RWPE2 (cell line): ENCODE measurements around the gene DDX52.
"Not testable (repeated sequence)": the region's sequence is repeated elsewhere in the genome, so short reads cannot be mapped to it uniquely, and the experiment has no call there.

Experiments used
- ATAC-seq: fragments of 200-7000 bp; cut with Tn5 transposase; 3 replicates; pipeline ENCODE4 v1.9.1; 2021; ENCODE audit warnings: low read depth
- DNase-seq: peaks from one replicate; pipeline ENCODE4 v3.0.0-alpha.2; 2020; ENCODE audit warnings: low spot score
- H3K27ac ChIP-seq: fragments of 450-650 bp; 2 replicates; pipeline ENCODE4 v1.5.1; 2017; ENCODE audit warnings: mild to moderate bottlenecking; ENCODE audit not compliant: poor library complexity, severe bottlenecking
- H3K27me3 ChIP-seq: fragments of 250-450 bp; sonication (Bioruptor Pico); 2 replicates; pipeline ENCODE4 v1.5.1; 2021; ENCODE audit warnings: mild to moderate bottlenecking, moderate library complexity; ENCODE audit not compliant: insufficient read depth, poor library complexity, severe bottlenecking
- H3K36me3 ChIP-seq: fragments of 250-450 bp; sonication (Bioruptor Pico); 2 replicates; pipeline ENCODE4 v1.5.1; 2020; ENCODE audit warnings: low read depth, mild to moderate bottlenecking, moderate library complexity
- H3K4me1 ChIP-seq: fragments of 250-450 bp; sonication (Bioruptor Pico); 2 replicates; pipeline ENCODE4 v1.5.1; 2021; ENCODE audit warnings: mild to moderate bottlenecking, moderate library complexity; ENCODE audit not compliant: insufficient read depth, poor library complexity, severe bottlenecking
- H3K4me3 ChIP-seq: fragments of 250-450 bp; sonication (Bioruptor Pico); 2 replicates; pipeline ENCODE4 v1.5.1; 2021; ENCODE audit warnings: mild to moderate bottlenecking, moderate library complexity; ENCODE audit not compliant: severe bottlenecking
- H3K9me3 ChIP-seq: fragments of 250-450 bp; sonication (Bioruptor Pico); 2 replicates; pipeline ENCODE4 v1.5.1; 2021; ENCODE audit warnings: mild to moderate bottlenecking, moderate library complexity; ENCODE audit not compliant: severe bottlenecking
- TF ChIP-seq, protein P1 (sequence below): fragments of 450-650 bp; IDR thresholded peaks from one replicate; pipeline ENCODE4 v1.5.1; 2017; ENCODE audit warnings: mild to moderate bottlenecking, moderate library complexity; ENCODE audit not compliant: poor library complexity, severe bottlenecking

The DDX52 gene

DNA sequence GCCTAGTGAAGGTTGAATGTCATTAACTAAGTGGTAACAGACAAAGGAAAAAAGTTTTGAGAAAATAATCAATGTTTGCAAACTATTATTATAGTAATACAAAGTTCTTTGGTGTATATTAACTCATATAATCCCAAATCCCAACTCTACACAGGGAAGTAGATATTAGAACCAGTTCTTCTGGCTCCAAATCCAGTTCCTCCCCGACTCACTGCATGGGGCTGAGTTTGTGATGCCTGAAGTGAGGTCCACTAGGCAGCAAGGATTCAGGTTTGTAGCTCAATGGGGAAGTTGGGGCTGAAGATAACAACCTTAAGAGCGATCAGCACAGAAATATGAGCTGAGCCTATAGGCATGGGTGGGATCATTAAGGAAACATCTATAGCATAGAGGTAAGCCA lies 28.4 kb downstream of the DDX52 start:
- ATAC-seq (no peak), DNase-seq (no peak)
- Histone ChIP-seq H3K4me3 (no peak overlapping the region), H3K27ac (no peak overlapping the region), H3K27me3 (no peaks in the 10 kb centered on the region), H3K4me1 (no peaks in the 10 kb centered on the region), H3K36me3 (peaks cover 66% of the 10 kb centered on the region), H3K9me3 (no peaks in the 10 kb centered on the region)
- TF ChIP-seq, protein P1, sequence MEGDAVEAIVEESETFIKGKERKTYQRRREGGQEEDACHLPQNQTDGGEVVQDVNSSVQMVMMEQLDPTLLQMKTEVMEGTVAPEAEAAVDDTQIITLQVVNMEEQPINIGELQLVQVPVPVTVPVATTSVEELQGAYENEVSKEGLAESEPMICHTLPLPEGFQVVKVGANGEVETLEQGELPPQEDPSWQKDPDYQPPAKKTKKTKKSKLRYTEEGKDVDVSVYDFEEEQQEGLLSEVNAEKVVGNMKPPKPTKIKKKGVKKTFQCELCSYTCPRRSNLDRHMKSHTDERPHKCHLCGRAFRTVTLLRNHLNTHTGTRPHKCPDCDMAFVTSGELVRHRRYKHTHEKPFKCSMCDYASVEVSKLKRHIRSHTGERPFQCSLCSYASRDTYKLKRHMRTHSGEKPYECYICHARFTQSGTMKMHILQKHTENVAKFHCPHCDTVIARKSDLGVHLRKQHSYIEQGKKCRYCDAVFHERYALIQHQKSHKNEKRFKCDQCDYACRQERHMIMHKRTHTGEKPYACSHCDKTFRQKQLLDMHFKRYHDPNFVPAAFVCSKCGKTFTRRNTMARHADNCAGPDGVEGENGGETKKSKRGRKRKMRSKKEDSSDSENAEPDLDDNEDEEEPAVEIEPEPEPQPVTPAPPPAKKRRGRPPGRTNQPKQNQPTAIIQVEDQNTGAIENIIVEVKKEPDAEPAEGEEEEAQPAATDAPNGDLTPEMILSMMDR = no peak

DNA sequence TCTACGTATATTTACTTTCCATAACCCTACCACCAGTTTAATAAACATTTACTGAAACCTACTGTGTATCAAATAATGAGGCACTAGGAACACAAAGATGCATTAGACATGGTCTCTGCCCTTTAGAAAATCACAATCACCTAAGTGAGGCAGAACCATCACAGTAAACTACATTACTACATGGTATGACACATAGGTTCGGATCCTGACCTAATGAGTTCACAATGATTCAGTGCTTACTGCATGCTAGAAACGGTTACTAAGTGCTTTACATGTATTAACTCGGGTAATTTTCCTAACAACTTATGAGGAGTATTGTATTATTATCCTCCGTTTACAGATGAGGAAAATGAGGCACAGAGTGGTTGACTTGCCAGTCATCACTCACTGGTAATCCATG lies 28.9 kb downstream of the DDX52 start:
- DNase-seq = no peak
- Histone ChIP-seq H3K36me3 (peaks cover 61% of the 10 kb centered on the region), H3K27ac (no peak overlapping the region)

DNA sequence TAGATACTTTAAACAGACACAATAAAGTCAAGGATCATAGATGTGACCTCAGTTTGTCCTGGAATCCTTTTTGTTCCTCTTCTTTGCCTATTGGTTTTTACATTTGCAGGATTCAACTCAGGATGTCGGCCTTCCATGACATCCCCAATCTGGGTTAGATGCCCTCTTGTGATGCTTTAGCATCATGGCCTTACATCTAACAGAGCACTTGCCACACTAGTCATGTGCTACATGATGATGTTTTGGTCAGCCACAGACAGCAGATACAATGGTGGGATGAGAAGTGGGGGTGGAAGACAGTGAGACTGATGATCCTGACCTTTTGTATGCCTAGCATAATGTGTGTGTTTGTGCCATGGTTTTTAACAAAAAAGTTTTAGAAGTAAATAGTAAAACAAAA lies 32.3 kb downstream of the DDX52 start:
- no peaks in the 10 kb centered on the region for H3K4me1 ChIP-seq
- peaks cover 30% of the 10 kb centered on the region for H3K36me3 ChIP-seq
- TF ChIP-seq, protein P1 = no peak
- DNase-seq (no peak), ATAC-seq (no peak)
- no peaks in the 10 kb centered on the region for H3K27me3 ChIP-seq
- no peak overlapping the region for H3K27ac ChIP-seq
- H3K9me3 ChIP-seq = no peaks in the 10 kb centered on the region
- no peak overlapping the region for H3K4me3 ChIP-seq

More for the DNA sequence above, 28.9 kb downstream of the DDX52 start:
- Histone ChIP-seq H3K9me3 (no peaks in the 10 kb centered on the region), H3K4me1 (no peaks in the 10 kb centered on the region), H3K4me3 (no peak overlapping the region), H3K27me3 (no peaks in the 10 kb centered on the region)
- ATAC-seq = peak; percentile 81
- TF ChIP-seq, protein P1 = no peak

DNA sequence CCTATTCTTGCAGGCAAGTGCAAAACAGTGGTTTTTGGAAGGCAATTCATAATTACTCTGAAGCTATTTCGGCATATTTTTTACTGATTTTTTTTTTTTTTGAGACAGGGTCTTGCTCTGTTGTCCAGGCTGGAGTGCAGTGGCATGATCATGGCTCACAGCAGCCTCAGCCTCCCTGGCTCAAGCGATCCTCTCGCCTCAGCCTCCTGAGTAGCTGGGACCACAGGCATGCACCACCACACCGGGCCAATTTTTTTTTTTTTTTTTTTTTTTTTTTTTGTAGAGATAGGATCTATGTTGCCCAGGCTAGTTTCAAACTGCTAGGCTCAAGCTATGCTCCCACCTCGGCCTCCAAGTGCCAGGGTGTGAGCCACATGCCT lies 33.2 kb downstream of the DDX52 start:
- H3K36me3 ChIP-seq = peaks cover 26% of the 10 kb centered on the region
- not testable (repeated sequence) for H3K4me1 ChIP-seq, H3K27me3 ChIP-seq, ATAC-seq, DNase-seq, H3K9me3 ChIP-seq
- H3K27ac ChIP-seq = peak overlapping the region; percentile 33
- H3K4me3 ChIP-seq = peak overlapping the region; percentile 79

DNA sequence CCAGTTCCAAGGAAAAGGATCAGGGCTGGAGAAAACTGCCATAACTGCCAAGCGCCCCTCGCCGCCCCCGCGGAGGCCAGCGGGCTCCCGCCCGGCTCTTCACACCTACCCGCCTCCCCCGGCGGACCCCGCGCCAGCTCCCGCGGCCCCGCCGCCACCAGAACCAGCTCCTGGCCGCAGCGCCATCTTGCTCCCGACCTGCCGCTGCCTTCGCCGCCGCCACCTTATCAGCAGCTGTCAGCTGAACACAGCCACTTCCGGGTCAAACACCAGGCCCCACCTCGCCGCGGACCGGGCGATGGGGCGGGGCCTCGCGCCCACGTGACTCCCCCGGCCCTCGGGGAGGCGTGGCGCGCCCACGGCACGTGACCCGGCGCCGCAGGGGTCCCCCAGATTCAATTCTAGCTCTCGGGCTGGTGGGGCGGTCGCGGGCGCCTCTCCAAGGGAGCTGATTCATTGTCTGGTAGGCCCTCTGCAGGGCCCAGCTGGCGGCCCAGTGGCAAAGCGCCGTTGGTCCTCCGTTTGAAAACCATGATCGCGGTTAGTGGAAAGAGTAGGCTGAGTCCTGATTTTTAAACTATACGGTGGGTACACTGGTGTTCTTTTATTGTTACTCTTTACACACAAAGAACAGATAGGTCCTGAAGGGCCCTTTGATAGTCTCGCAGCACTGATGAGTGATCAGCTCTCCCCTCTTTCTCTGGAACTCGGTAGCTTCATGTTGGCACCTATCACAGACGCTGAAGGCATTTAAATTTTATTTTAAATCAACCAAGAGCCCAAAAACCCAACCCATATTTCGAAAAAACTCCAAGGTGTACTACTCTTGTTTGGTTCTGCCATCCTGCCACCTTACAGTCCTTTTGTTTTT lies 33.8 kb downstream of the DDX52 start, which contains the start of gene SYNRG:
SYNRG (minus strand) TSS at position 249 of the 871 bp plus-strand sequence; CDS start at position 186, 63 bp downstream.
- peaks cover 6% of the 10 kb centered on the region for H3K4me1 ChIP-seq
- peak within 1 kb of the TSS; percentile 33 for H3K27ac ChIP-seq
- TF ChIP-seq, protein P1 = peak; percentile 43
- no peaks in the 10 kb centered on the region for H3K27me3 ChIP-seq
- DNase-seq (peak; percentile 94), ATAC-seq (peak; percentile 91)
- H3K4me3 ChIP-seq = peak within 1 kb of the TSS; percentile 79
- no peaks in the 10 kb centered on the region for H3K9me3 ChIP-seq
- H3K36me3 ChIP-seq = peaks cover 20% of the 10 kb centered on the region
